Skin epidermis (tissue), 12 donors: ENCODE data around the gene LMNA.
A peak's percentile ranks its signal among the peaks of the same experiment; 100 is the strongest.

Source experiments
- H3K27ac ChIP-seq, 21 experiments: fragments of 200-600 bp; sonication (generic) in 11 of 21; one replicate each; pipeline ENCODE4 v1.5.0; 2020; ENCODE audit warnings: mild to moderate bottlenecking in 3 of 21, inconsistent platforms in 2 of 21, moderate library complexity in 2 of 21
- H3K4me3 ChIP-seq, 7 experiments: fragments of 200-600 bp; sonication (generic) in 2 of 7; one replicate each; pipeline ENCODE4 v1.5.0; 2020; ENCODE audit warnings: inconsistent platforms in 2 of 7, mild to moderate bottlenecking in 2 of 7, moderate library complexity in 1 of 7

The LMNA gene

GRCh38 chr1:156102633-156103511 is 11.6 kb upstream of the LMNA start:
- H3K27ac ChIP-seq: peak overlapping the region; percentile 54 to 100 (median 96)
- H3K4me3 ChIP-seq: peak overlapping the region in 1 of 7 experiments; percentile 21

DNA sequence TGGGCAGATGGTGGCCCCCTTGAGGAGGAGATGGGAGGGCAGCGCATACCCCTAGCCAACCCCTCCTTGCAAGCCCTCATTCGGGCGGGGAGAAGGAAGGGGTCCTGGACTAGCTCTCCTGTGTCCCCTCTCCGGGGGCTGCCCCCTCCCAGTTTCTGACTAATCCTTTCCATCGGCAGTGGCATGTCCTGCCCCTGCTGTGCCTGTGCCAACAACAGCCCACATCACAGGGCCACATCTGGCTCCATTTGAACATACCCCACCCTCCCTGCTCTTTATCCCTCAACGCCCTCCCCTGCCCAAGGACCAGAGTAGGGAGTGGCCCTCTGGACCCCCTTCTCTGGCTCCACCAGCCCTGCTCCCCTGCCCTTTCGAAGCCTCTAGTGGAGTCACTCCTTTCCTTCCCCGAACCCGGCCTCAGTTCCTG is 11.0 kb upstream of the LMNA start:
- Histone ChIP-seq H3K27ac (peak overlapping the region; percentile 80 to 100 (median 96)), H3K4me3 (peak overlapping the region in 2 of 7 experiments; percentile 7 to 21)

GRCh38 chr1:156104065-156104810 is 10.3 kb upstream of the LMNA start:
- Histone ChIP-seq H3K27ac (peak overlapping the region; percentile 80 to 100 (median 96)), H3K4me3 (peak overlapping the region in 4 of 7 experiments; percentile 5 to 24 (median 7))

DNA sequence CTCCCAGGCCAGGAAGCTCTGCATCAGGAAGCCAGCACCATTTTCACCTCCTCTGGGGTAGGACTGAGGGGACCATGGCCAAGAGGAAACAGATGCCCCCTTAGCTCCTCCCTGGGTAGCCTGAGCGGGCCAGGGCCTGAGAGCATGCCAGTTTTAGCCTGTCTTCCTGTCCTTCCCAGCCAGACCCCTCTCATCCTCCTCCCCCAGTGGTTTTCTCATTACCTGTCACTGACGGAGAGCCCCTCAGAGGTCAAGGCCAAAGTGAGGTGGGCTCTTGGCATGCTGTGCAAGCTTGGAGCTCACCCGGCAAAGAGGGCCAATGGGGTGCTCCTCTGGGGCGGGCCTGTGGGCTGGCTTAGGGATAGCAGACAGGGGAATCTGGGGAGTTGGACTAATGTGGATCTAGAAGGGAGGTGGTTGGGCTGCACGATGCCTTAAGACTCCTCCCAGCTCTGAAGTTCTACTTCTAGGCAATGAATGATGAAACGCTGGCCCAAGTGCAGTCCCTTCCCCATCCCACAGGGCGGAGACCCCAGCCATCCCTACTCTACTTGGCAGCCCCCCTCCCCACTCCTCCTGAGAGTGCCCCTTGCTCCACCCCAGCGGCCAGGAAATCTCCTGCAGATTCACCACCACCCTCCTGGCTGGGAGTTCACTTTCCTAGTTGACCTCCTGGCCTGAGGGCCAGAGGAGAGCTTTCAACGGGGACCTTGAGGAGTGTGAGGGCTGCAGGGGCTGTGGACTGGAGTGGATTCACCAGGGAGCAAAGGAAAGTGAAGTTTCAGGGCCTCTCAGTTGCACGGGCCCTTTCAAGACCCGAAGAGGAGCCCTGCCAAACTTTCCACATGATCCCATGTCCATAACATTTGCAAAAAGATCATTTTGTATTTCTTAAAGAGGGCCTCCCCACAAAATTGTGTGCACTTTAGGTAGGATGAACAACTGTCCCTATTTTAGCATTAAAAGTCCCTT is 9.4 kb upstream of the LMNA start:
- Histone ChIP-seq H3K4me3 (peak overlapping the region in 5 of 7 experiments; percentile 0 to 33 (median 26)), H3K27ac (peak overlapping the region; percentile 80 to 100 (median 96))

GRCh38 chr1:156106624-156107488 is 7.7 kb upstream of the LMNA start:
- Histone ChIP-seq H3K27ac (peak overlapping the region; percentile 8 to 100 (median 96)), H3K4me3 (peak overlapping the region in 6 of 7 experiments; percentile 14 to 33 (median 25))

GRCh38 chr1:156108057-156108456 is 6.5 kb upstream of the LMNA start:
- Histone ChIP-seq H3K4me3 (no peak overlapping the region), H3K27ac (peak overlapping the region in 10 of 21 experiments; percentile 41 to 100 (median 96))

DNA sequence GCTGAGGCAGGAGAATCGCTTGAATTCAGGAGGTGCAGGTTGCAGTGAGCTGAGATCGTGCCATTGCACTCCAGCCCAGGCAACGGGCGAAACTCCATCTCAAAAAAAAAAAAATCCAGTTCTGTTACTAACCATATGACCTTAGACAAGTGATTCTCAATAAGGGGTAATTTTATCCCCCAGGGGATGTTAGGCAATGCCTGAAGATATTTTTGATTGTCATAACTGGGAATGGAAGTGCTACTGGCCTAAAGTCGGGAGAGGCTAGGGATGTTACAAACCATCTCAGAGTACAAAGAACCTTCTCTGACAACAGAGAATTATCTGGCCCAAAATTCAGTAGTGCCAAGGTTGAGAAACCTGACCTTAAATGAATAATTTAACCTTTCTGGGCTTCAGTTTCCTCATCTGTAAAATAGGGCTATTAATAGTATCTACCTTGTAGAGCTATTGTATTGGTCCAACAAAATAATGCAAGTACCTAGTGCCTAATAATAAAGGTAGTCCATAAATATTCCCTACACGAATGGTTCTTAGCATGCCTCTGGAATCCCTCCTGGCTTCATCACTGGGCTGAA is 5.8 kb upstream of the LMNA start:
- Histone ChIP-seq H3K27ac (peak overlapping the region in 10 of 21 experiments; percentile 8 to 100 (median 76)), H3K4me3 (no peak overlapping the region)

DNA sequence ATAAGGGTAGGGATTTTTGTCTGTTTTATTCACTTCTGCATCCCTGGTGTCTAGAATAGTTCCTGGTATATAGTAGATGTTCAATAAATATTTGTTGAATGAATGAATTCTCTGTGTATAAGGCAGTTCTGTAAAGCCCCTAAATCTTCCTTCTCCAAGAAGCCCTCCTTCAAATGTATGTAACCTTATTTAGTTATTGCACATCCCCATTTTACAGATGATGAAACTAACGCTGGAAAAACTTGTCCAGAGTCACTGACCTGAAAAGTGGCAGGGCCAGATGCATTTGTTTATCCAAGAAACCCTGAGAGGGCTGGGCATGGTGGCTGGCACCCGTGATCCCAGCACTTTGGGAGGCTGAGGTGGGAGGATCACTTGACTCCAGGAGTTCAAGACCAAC is 4.3 kb upstream of the LMNA start:
- H3K4me3 ChIP-seq: no peak overlapping the region
- peak overlapping the region in 3 of 21 experiments; percentile 6 to 100 (median 36) for H3K27ac ChIP-seq

GRCh38 chr1:156111355-156111962 is 3.1 kb upstream of the LMNA start:
- no peak overlapping the region for H3K4me3 ChIP-seq
- H3K27ac ChIP-seq: peak overlapping the region in 9 of 21 experiments; percentile 93 to 100 (median 98)

- peak overlapping the region in 16 of 21 experiments; percentile 44 to 100 (median 98) for H3K27ac ChIP-seq
- H3K4me3 ChIP-seq: no peak overlapping the region
Measured at GRCh38 chr1:156112276-156113137, 2.0 kb upstream of the LMNA start.

- Histone ChIP-seq H3K27ac (peak overlapping the region; percentile 54 to 100 (median 98)), H3K4me3 (peak overlapping the region in 3 of 7 experiments; percentile 70 to 98 (median 97))
Measured at GRCh38 chr1:156113282-156113950, 1.1 kb upstream of the LMNA start.

DNA sequence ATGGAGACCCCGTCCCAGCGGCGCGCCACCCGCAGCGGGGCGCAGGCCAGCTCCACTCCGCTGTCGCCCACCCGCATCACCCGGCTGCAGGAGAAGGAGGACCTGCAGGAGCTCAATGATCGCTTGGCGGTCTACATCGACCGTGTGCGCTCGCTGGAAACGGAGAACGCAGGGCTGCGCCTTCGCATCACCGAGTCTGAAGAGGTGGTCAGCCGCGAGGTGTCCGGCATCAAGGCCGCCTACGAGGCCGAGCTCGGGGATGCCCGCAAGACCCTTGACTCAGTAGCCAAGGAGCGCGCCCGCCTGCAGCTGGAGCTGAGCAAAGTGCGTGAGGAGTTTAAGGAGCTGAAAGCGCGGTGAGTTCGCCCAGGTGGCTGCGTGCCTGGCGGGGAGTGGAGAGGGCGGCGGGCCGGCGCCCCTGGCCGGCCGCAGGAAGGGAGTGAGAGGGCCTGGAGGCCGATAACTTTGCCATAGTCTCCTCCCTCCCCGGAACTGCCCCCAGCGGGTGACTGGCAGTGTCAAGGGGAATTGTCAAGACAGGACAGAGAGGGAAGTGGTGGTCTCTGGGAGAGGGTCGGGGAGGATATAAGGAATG is 505 bp downstream of the LMNA start:
- peak overlapping the region; percentile 88 to 100 (median 98) for H3K27ac ChIP-seq
- H3K4me3 ChIP-seq: peak overlapping the region; percentile 60 to 100 (median 97)

- Histone ChIP-seq H3K27ac (peak overlapping the region; percentile 88 to 100 (median 98)), H3K4me3 (peak overlapping the region; percentile 60 to 100 (median 97))
Measured at GRCh38 chr1:156115514-156116374, 1.2 kb downstream of the LMNA start.

- H3K27ac ChIP-seq: peak overlapping the region in 20 of 21 experiments; percentile 88 to 100 (median 98)
- H3K4me3 ChIP-seq: peak overlapping the region; percentile 60 to 100 (median 97)
Measured at GRCh38 chr1:156116731-156117130, 2.2 kb downstream of the LMNA start.
